Muscle layer of colon (tissue), 2 donors: ENCODE data around the gene APBB3.
"Not testable (repeated sequence)": the region's sequence is repeated elsewhere in the genome, so short reads cannot be mapped to it uniquely, and the experiment has no call there.

Source experiments
- H3K27ac ChIP-seq: one replicate; pipeline ENCODE4 v1.7.0; 2013; ENCODE audit warnings: low read depth, mild to moderate bottlenecking, low read length, moderate library complexity
- H3K27me3 ChIP-seq, 2 donors: one replicate each; pipeline ENCODE4 v1.7.0; 2013; ENCODE audit warnings: low read length in 2 of 2, mild to moderate bottlenecking in 2 of 2; ENCODE audit not compliant: insufficient read depth in 2 of 2, control insufficient read depth in 1 of 2
- H3K36me3 ChIP-seq: one replicate; pipeline ENCODE4 v1.7.0; 2013; ENCODE audit warnings: mild to moderate bottlenecking, low read length; ENCODE audit not compliant: insufficient read depth
- H3K4me1 ChIP-seq: one replicate; pipeline ENCODE4 v1.7.0; 2013; ENCODE audit warnings: mild to moderate bottlenecking, low read length; ENCODE audit not compliant: insufficient read depth
- H3K4me3 ChIP-seq, 2 donors: one replicate each; pipeline ENCODE4 v1.7.0; 2013; ENCODE audit warnings: low read length in 2 of 2, low read depth in 1 of 2, mild to moderate bottlenecking in 1 of 2, moderate library complexity in 1 of 2
- H3K9ac ChIP-seq: one replicate; pipeline ENCODE4 v1.7.0; 2013; ENCODE audit warnings: low read length
- H3K9me3 ChIP-seq: one replicate; pipeline ENCODE4 v1.7.0; 2013; ENCODE audit warnings: mild to moderate bottlenecking, low read length
- donor health status: abdominal sarcoma.
- donor health status: Adenocarcinoma of cecum.

The APBB3 gene, protein sequence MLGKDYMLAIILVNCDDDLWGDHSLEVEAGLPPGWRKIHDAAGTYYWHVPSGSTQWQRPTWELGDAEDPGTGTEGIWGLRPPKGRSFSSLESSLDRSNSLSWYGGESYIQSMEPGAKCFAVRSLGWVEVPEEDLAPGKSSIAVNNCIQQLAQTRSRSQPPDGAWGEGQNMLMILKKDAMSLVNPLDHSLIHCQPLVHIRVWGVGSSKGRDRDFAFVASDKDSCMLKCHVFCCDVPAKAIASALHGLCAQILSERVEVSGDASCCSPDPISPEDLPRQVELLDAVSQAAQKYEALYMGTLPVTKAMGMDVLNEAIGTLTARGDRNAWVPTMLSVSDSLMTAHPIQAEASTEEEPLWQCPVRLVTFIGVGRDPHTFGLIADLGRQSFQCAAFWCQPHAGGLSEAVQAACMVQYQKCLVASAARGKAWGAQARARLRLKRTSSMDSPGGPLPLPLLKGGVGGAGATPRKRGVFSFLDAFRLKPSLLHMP

DNA sequence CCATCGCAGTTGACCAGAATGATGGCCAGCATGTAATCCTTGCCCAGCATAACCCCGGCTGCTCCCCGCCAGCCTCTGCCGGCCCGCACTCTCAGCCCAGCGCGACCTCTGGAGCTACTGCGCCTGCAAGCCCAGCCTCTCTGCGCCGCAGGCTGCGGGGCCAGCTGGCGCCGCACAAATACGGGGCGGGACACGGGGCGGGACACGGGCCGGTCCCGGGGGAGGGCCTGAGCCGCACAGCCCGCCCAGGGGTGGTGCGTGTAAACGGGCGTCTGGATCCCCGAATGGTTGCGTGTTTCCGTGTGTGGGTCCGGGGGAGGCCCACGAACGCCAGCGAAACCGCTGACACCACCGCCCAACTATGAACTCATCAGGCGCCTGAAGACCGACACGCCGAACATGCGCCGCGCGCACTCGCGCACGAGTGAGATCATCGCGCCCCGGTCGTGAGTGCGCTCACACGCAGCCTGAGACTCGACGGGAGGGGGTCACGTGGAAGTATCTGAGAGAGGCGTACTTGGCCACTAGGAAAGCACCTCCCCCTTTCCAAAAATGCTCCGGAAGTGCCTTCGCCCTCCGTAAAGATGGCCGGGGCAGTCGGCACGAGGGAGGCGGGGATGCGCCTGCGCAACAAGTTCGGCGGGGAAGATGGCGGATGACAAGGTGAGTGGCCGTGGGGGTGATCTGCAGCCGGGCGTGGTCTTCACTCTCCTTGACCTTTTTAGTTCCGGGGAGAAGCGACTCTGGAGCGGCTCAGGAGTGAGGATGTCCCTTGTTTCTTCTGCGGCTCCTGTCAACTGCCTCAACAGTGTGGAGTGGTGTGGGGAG lies at the start of gene APBB3, which contains the start of gene SLC35A4:
Gene APBB3, minus strand, starts transcription at position 403 of the 828 bp plus-strand sequence. Its CDS starts 353 bp downstream, at position 50.
Gene SLC35A4, plus strand, starts transcription at position 633 of the 828 bp plus-strand sequence. CDS start 2,342 bp downstream, outside the sequence.
- Histone ChIP-seq H3K4me3 (peak within 1 kb of the TSS; percentile 53 to 94), H3K27me3 (no peaks in the 10 kb centered on the region), H3K9me3 (no peaks in the 10 kb centered on the region), H3K9ac (peak within 1 kb of the TSS; percentile 92), H3K27ac (peak within 1 kb of the TSS; percentile 90), H3K4me1 (peaks cover 45% of the 10 kb centered on the region), H3K36me3 (peaks cover 44% of the 10 kb centered on the region)

DNA sequence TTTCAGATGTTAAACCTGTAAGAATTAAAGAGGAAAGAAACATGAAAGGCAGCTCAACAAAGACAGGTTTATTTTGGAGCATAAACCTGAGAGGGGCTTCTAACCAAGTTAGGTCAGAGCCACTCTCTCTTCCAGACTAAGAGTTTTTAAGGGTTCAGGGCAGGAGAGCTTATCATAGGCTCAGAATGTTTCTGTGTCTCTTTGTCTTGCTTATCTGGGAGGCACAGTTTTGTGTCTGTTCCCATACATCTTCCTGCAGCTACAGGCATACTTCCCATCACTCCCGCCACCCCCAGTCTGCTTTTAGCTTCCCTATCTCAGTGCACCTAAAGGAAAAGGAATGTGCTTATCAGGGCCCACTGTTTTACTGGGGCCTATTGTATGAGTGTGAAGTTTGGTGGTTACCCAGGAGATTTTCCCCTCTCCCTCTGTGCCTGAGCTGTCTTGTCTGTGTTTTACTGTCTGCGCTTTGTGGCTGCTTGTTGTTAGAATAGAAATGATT lies 46.7 kb upstream of the APBB3 start:
- Histone ChIP-seq H3K27me3 (no peaks in the 10 kb centered on the region), H3K9ac (no peak overlapping the region), H3K4me3 (no peak overlapping the region), H3K9me3 (no peaks in the 10 kb centered on the region), H3K4me1 (no peaks in the 10 kb centered on the region), H3K36me3 (no peaks in the 10 kb centered on the region), H3K27ac (no peak overlapping the region)

DNA sequence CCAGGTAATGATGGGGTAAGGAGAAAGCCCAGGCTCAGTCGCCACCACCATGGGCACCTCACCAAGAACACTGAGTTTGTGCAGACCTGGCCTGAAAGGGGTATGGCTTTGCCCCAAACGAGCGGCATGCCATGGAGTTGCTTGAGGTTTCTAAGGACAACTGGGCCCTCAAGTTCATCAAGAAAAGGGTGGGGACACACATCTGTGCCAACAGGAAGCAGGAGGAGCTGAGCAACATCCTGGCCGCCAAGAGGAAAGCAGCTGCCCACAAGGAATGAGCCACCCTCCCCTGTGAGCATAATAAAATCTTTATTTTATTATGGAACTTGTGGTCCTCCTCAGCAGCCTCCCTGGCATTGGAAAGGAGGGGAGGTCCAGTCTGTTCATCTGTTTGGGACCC lies 44.7 kb upstream of the APBB3 start:
- Histone ChIP-seq H3K9ac (no peak overlapping the region), H3K4me3 (no peak overlapping the region), H3K27ac (no peak overlapping the region), H3K36me3 (no peaks in the 10 kb centered on the region), H3K27me3 (no peaks in the 10 kb centered on the region), H3K4me1 (no peaks in the 10 kb centered on the region), H3K9me3 (no peaks in the 10 kb centered on the region)

DNA sequence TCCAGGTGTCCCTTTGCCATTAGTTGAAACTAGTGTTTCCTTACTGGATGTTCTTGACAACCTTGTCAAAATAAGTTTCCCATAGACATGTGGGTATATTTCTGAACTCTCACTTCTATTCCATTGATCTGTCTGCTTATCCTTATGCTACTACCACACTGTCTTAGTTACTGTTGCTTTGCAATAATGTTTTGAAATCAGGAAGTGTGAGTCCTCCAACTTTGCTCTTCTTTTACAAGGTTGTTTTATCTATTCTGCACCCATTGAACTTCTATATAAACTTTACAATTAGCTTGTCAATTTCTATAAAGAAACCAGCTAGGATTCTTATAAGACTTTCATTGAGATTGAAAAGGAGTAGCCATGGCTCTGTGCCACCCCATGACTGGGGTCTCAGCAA lies 44.3 kb upstream of the APBB3 start:
- Histone ChIP-seq H3K9me3 (no peaks in the 10 kb centered on the region), H3K4me1 (no peaks in the 10 kb centered on the region), H3K9ac (no peak overlapping the region), H3K4me3 (no peak overlapping the region), H3K36me3 (no peaks in the 10 kb centered on the region), H3K27ac (no peak overlapping the region), H3K27me3 (no peaks in the 10 kb centered on the region)

DNA sequence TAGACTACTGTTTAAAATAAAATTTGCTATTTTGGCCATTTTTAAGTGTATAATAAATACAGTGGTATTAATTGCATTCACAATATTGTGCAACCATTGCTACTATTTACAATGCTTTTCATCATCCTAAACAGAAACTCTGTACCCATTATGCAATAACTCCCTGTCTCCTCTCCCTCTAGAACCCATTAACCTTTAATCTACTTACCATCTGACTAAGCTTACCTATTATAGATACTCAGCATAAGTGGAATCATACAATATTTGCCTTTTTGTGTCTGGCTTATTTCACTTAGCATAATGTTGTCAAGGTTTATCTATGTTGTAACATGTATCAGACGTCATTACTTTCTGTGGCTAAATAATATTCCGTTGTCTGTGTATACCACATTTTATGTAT lies 42.6 kb upstream of the APBB3 start:
- no peaks in the 10 kb centered on the region for H3K36me3 ChIP-seq
- no peak overlapping the region for H3K4me3 ChIP-seq
- no peaks in the 10 kb centered on the region for H3K9me3 ChIP-seq
- no peak overlapping the region for H3K27ac ChIP-seq
- no peaks in the 10 kb centered on the region for H3K27me3 ChIP-seq
- H3K4me1 ChIP-seq: no peaks in the 10 kb centered on the region
- H3K9ac ChIP-seq: no peak overlapping the region

DNA sequence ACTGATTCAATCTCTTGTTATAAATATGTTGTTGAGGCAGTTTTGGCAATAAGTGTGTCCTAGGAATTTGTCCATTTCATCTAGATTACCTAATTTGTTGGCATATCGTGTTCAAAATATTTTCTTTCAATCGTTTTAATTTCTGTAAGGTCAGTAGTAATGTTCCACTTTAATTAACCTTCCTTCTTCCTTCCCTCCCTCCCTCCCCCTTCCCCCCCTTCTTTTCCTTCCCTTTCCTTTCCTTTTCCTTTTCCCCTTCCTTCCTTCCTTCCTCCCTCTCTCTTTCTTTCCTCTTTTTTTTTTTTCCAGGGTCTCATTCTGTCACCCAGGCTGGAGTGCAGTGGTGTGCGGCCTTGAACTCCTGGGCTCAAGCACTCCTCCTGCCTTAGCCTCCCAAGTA lies 41.5 kb upstream of the APBB3 start:
- Histone ChIP-seq H3K27me3 (no peaks in the 10 kb centered on the region), H3K36me3 (no peaks in the 10 kb centered on the region), H3K27ac (no peak overlapping the region), H3K4me1 (no peaks in the 10 kb centered on the region), H3K9ac (no peak overlapping the region), H3K9me3 (no peaks in the 10 kb centered on the region), H3K4me3 (no peak overlapping the region)

DNA sequence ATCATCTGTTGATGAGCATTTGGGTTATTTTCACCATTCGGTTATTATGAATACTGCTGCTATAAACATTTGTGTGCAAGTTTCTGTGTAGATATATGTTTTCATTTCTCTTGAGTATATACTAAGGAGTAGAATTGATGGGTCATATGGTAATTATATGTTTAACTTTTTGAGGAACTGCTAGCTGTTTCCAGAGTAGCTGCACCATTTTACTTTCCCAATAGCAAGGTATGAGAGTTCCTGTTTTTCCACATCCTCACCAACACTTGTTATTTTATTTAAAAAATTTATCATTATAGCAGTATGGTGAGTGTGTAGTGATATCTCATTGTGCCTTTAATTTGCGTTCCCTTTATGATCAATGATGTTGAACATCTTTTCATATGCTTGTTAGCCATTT lies 39.3 kb upstream of the APBB3 start:
- H3K27ac ChIP-seq: no peak overlapping the region
- no peaks in the 10 kb centered on the region for H3K9me3 ChIP-seq
- no peaks in the 10 kb centered on the region for H3K36me3 ChIP-seq
- H3K4me3 ChIP-seq: no peak overlapping the region
- no peak overlapping the region for H3K9ac ChIP-seq
- H3K27me3 ChIP-seq: no peaks in the 10 kb centered on the region
- H3K4me1 ChIP-seq: no peaks in the 10 kb centered on the region

DNA sequence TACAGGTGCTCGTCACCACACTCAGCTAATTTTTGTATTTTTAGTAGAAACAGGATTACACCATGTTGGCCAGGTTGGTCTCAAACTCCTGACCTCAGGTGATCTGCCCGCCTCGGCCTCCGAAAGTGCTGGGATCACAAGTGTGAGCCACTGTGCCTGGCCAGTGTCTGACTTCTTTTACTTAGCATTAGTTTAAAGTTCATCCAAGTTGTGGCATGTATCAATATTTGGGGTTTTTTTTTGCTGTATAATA lies 39.0 kb upstream of the APBB3 start:
- not testable (repeated sequence) for H3K4me3 ChIP-seq, H3K27me3 ChIP-seq, H3K36me3 ChIP-seq, H3K4me1 ChIP-seq, H3K9me3 ChIP-seq, H3K27ac ChIP-seq, H3K9ac ChIP-seq

DNA sequence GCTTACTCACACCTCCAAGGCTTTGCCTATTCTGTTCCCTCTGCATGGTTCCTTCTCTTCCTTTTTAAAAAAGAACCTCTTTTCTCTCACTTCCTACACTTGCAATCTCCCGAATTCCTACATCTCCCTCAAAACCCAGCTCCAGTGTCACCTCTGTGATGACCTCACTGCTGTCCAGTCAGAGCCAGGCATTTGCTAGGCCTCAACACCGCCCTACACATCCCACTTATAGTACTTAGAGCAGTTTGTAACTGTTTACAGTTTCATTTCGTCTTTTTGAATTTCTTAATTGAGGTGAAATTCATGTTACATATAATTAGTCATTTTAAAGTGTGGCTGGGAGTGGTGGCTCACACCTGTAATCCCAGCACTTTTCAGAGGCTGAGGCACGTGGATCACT lies 37.7 kb upstream of the APBB3 start:
- H3K36me3 ChIP-seq: no peaks in the 10 kb centered on the region
- no peaks in the 10 kb centered on the region for H3K27me3 ChIP-seq
- no peaks in the 10 kb centered on the region for H3K4me1 ChIP-seq
- no peaks in the 10 kb centered on the region for H3K9me3 ChIP-seq
- H3K4me3 ChIP-seq: no peak overlapping the region
- H3K27ac ChIP-seq: no peak overlapping the region
- H3K9ac ChIP-seq: no peak overlapping the region

DNA sequence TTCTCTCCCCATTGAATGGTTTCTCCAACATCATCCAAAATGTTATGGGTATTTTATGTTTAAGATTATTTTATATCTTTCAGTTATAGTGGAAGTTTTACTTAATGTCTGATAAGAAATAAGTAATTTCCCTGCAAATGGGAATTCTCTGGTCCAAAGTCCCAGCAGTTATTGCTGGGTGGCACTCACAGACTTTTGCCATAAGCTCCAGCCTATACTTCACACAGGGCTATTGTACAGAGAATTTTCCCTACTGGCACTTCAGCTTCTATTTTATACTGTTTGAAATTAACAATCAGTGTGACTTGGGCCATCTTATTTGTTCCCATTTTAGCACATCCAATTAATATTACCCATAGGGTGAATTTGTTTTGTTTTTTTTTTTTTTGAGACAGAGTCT lies 35.7 kb upstream of the APBB3 start:
- Histone ChIP-seq H3K9ac (no peak overlapping the region), H3K36me3 (no peaks in the 10 kb centered on the region), H3K4me3 (no peak overlapping the region), H3K27me3 (no peaks in the 10 kb centered on the region), H3K9me3 (no peaks in the 10 kb centered on the region), H3K27ac (no peak overlapping the region), H3K4me1 (no peaks in the 10 kb centered on the region)

DNA sequence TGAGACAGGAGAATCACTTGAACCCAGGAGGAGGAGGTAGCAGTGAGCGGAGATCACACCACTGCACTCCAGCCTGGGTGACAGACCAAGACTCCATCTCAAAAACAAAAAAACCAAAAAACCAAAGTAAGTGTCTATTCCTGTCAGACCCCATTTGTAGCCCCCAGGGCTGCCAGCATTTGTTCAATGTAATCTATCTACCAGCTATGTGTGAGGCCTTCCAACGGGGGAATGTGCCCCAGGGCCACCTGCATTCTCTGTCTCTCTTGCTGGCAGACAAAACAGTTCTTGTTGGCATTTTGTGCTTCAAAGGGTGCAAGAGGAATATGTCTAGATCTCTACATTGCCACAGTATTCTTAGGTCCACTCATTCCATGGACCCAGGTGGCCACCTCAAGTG lies 34.4 kb upstream of the APBB3 start:
- H3K4me1 ChIP-seq: no peaks in the 10 kb centered on the region
- no peak overlapping the region for H3K27ac ChIP-seq

More for the DNA sequence above, 34.4 kb upstream of the APBB3 start:
- Histone ChIP-seq H3K9me3 (no peaks in the 10 kb centered on the region), H3K9ac (no peak overlapping the region), H3K27me3 (no peaks in the 10 kb centered on the region), H3K4me3 (no peak overlapping the region), H3K36me3 (no peaks in the 10 kb centered on the region)
